Right lobe of liver (tissue), 6 donors: ENCODE data around the gene MTREX. TPM values are rescaled to one million over a fixed set of nuclear protein-coding genes. Genes with fewer than 3 reads are reported as not detected.

Experiments
- ATAC-seq, 4 donors: fragments of 200-7000 bp; cut with Tn5 transposase; one replicate each; pipeline ENCODE4 v1.9.1; 2020; ENCODE audit warnings: mild to moderate bottlenecking in 4 of 4, moderate library complexity in 4 of 4
- DNase-seq, 3 donors: peaks; one replicate each; pipeline ENCODE4 v3.0.0-alpha.2; 2020
- H3K27ac ChIP-seq, 3 donors: fragments of 200-600 bp; one replicate each; pipeline ENCODE4 v1.8.0; 2022
- H3K27me3 ChIP-seq, 2 donors: fragments of 200-600 bp; one replicate each; pipeline ENCODE4 v1.8.0; 2022
- H3K36me3 ChIP-seq, 4 donors: fragments of 200-600 bp; sonication (generic) in 1 of 4; one replicate each; pipeline versions ENCODE4 v1.5.1 to v1.8.0; 2017 to 2022; ENCODE audit warnings: control low read depth in 1 of 4
- H3K4me1 ChIP-seq, 4 donors: fragments of 200-600 bp; sonication (generic) in 1 of 4; one replicate each; pipeline versions ENCODE4 v1.5.1 to v1.8.0; 2017 to 2022; ENCODE audit warnings: control low read depth in 1 of 4
- H3K4me3 ChIP-seq, 3 donors: fragments of 200-600 bp; one replicate each; pipeline ENCODE4 v1.8.0; 2022
- H3K9me3 ChIP-seq, 4 donors: fragments of 200-600 bp; sonication (generic) in 1 of 4; one replicate each; pipeline versions ENCODE4 v1.5.1 to v1.8.0; 2017 to 2022; ENCODE audit warnings: control low read depth in 1 of 4
- POLR2A ChIP-seq: fragments of 450-650 bp; IDR thresholded peaks from one replicate; pipeline ENCODE4 v1.6.1; 2017; ENCODE audit warnings: antibody characterized with exemption, mild to moderate bottlenecking
- WGBS: methylation state at CpG from one replicate; pipeline ENCODE4 v1.1.6; 2018; ENCODE audit warnings: low coverage, low lambda C conversion rate; ENCODE audit not compliant: insufficient coverage; ENCODE audit errors: missing lambda C conversion rate; 5-methylcytosine and 5-hydroxymethylcytosine counted together
- intact Hi-C, 2 donors: fragments of 100-400 bp; cut with DNase I; formaldehyde crosslinking; loops; one replicate each; pipeline versions ENCODE4 v1.11.2 to v1.14.1; 2022
- total RNA-seq, 6 experiments: library from RNA; depleted of rRNA in 2 of 6; stranded (reverse); fragments of >200 nt in 2 of 6; fragmentation: NEBNext Ultra II Directional in 3 of 6; extraction: Animal tissue kit (Norgen Biotek cat#: 25700) in 3 of 6; gene quantifications; one replicate each; pipeline versions ENCODE4 v1.1.0 to v1.2.4, GENCODE V29; 2016 to 2023
- TF ChIP-seq, protein P1 (sequence below), 4 donors: fragments of 200-600 bp in 3 of 4; fragments of 450-650 bp in 1 of 4; IDR thresholded peaks; one replicate each; pipeline versions ENCODE4 v1.5.1 to v1.8.0; 2016 to 2022; ENCODE audit warnings: antibody characterized with exemption in 4 of 4, mild to moderate bottlenecking in 2 of 4
- donor health status: DM: no; HTN: yes; CAD: no.
- donor health status: DM: no; HTN: no; CAD: no.
- donor health status: DM: no; HTN: no; CAD: no.
- donor health status: DM: no; HTN: yes; CAD: no.
- donor health status: DM: no; HTN: yes; CAD: no.

Gene MTREX
- total RNA-seq, 6 experiments from 2014 or later, result 24.7 to 42.4 (median 31.9) TPM

DNA sequence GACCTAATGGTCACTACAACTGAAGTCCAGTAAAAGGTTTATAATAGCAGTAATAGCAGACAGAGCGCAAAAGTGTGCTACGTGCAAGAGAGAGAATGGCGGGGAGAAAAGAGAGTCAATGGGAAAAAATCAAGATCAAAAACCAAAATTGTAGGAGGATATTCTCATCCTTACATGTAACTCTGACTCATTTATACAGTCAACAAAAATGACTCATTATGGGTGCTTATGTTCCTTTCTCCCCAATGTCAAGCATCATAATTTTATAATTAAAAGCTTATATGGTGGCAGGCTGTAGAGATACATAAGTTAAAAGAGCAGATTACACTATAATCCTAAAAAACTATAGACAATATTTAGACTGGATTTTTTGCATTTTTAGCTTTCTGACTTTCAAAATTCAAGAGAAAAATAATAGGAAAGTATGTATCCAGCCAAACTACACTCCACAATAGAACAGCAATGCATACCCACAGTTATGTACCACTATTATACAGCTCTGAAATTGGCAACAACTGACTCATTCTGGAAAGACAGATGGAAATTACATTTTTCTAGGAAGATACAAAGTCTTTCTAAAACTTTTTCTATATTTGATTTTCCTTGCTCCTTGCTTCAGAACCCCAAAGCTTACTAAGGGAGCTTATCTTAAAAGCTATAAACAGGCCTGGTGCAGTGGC, 148.6 kb downstream of the MTREX start:
- no peak for TF ChIP-seq POLR2A
- TF ChIP-seq, protein P1, sequence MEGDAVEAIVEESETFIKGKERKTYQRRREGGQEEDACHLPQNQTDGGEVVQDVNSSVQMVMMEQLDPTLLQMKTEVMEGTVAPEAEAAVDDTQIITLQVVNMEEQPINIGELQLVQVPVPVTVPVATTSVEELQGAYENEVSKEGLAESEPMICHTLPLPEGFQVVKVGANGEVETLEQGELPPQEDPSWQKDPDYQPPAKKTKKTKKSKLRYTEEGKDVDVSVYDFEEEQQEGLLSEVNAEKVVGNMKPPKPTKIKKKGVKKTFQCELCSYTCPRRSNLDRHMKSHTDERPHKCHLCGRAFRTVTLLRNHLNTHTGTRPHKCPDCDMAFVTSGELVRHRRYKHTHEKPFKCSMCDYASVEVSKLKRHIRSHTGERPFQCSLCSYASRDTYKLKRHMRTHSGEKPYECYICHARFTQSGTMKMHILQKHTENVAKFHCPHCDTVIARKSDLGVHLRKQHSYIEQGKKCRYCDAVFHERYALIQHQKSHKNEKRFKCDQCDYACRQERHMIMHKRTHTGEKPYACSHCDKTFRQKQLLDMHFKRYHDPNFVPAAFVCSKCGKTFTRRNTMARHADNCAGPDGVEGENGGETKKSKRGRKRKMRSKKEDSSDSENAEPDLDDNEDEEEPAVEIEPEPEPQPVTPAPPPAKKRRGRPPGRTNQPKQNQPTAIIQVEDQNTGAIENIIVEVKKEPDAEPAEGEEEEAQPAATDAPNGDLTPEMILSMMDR (IDR thresholded peaks at IDR 0.05), result no peak
- ATAC-seq, result peak in 1 of 4 donors; percentile 25

GRCh38 chr5:55459572-55459971, 151.8 kb downstream of the MTREX start:
- Histone ChIP-seq H3K4me3 (no peak overlapping the region), H3K27ac (no peak overlapping the region), H3K27me3 (no peaks in the 10 kb centered on the region), H3K9me3 (no peaks in the 10 kb centered on the region), H3K36me3 (no peaks in the 10 kb centered on the region), H3K4me1 (no peaks in the 10 kb centered on the region)
- WGBS, result 83% methylated on average over 1 of the region's 2 CpGs
- intact Hi-C loops, result no loop called here
- ATAC-seq (no peak), DNase-seq (no peak)
- no peak for TF ChIP-seq POLR2A
- TF ChIP-seq, protein P1 (IDR thresholded peaks at IDR 0.05), result no peak

More for the DNA sequence above, 148.6 kb downstream of the MTREX start:
- Histone ChIP-seq H3K4me1 (no peaks in the 10 kb centered on the region), H3K36me3 (no peaks in the 10 kb centered on the region), H3K27ac (no peak overlapping the region), H3K27me3 (no peaks in the 10 kb centered on the region), H3K9me3 (no peaks in the 10 kb centered on the region), H3K4me3 (no peak overlapping the region)
- 90% methylated on average over 2 of the region's 3 CpGs for WGBS
- no peak for DNase-seq
- intact Hi-C loops, result no loop called here

GRCh38 chr5:55463613-55464012, 155.8 kb downstream of the MTREX start:
- no peaks in the 10 kb centered on the region for H3K9me3 ChIP-seq
- ATAC-seq, result no peak
- H3K4me1 ChIP-seq, result peaks cover 0 to 11% (median 2%) of the 10 kb centered on the region in 4 donors
- no peak for DNase-seq
- 94% methylated on average over 2 of the region's 3 CpGs for WGBS
- H3K36me3 ChIP-seq, result no peaks in the 10 kb centered on the region
- no peak overlapping the region for H3K27ac ChIP-seq
- no peak for TF ChIP-seq POLR2A
- TF ChIP-seq, protein P1 (IDR thresholded peaks at IDR 0.05), result no peak
- no peak overlapping the region for H3K4me3 ChIP-seq
- intact Hi-C loops, result no loop called here
- H3K27me3 ChIP-seq, result no peaks in the 10 kb centered on the region

DNA sequence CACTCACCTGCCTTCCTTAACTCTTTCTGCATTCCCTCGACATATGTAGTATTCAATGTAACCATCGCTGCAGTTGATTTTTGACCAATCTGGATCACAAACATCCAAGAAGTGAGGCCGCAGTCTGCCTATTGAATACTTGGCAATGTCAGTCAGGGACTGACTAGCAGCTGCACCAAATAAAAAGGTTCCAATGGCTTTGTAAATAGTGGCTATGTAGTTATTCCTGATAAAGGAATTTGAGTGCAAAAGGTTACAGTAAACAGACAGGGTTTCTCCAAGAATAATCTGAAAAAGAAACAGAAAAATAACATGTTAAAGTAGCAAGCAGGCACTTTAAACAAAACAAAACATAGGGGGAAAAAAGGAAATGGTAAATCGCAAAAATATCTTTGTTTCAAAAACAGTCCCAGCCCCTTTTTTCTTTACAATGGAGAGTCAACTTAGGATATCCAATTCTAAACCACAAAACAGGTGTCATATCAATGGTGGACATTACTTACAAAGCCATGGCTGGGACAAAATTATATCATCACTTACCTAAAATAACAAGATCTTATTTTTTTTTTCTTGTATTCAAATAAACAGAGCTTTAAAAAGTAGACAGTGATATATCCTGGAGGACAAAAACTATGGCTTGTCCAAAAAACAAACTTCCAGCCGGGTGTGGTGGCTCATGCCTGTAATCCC, 160.2 kb downstream of the MTREX start:
- no peak overlapping the region for H3K4me3 ChIP-seq
- DNase-seq (no peak), ATAC-seq (peak; percentile 79 to 95 (median 89))
- intact Hi-C loops, result no loop called here
- H3K27me3 ChIP-seq, result no peaks in the 10 kb centered on the region
- TF ChIP-seq POLR2A, result no peak
- TF ChIP-seq, protein P1 (IDR thresholded peaks at IDR 0.05), result no peak
- H3K4me1 ChIP-seq, result peaks cover 0 to 20% (median 2%) of the 10 kb centered on the region in 4 donors
- no peaks in the 10 kb centered on the region for H3K9me3 ChIP-seq
- 44% methylated on average over 5 of the region's 5 CpGs for WGBS
- H3K36me3 ChIP-seq, result no peaks in the 10 kb centered on the region
- H3K27ac ChIP-seq, result peak overlapping the region; percentile 37 to 58 (median 50)
